ENCODE measurements around the gene AGPS. TPM values are rescaled to one million over a fixed set of nuclear protein-coding genes. Genes with fewer than 3 reads are reported as not detected.
"Not testable (repeated sequence)": the region's sequence is repeated elsewhere in the genome, so short reads cannot be mapped to it uniquely, and the experiment has no call there.

AGPS gene
- total RNA-seq, 1 donor from 2014 or later = 74.0 TPM

DNA sequence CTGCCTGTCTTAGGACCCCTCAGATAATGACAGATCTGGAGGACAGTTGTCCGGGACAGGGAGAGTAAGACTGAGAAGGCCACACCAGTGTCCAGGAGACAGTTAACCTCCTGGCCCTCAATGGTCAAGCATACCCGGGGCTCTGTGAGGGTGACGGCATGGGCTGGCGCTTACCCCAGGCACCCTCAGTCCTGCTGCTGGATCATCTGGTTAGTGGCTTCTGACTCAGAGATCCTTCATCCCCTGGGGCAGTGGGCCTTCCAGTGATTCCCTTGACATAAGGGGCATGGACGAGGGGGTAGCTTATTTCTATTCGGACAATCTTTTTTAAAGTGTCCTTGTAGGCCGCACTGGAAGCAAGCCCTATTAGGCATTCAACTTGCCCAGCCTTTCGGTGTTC is 18.1 kb downstream of the AGPS start:
- Mint-ChIP-seq H3K36me3 (ENCODE audit: low read depth) (peaks cover 31% of the 10 kb centered on the region), H3K4me1 (peaks cover 26% of the 10 kb centered on the region)
- H3K4me3 Mint-ChIP-seq; H3K9me3 Mint-ChIP-seq; H3K27me3 Mint-ChIP-seq; intact Hi-C loops (cut with micrococcal nuclease); H3K27ac Mint-ChIP-seq: not testable (repeated sequence)
- DNase-seq = peak; percentile 15

DNA sequence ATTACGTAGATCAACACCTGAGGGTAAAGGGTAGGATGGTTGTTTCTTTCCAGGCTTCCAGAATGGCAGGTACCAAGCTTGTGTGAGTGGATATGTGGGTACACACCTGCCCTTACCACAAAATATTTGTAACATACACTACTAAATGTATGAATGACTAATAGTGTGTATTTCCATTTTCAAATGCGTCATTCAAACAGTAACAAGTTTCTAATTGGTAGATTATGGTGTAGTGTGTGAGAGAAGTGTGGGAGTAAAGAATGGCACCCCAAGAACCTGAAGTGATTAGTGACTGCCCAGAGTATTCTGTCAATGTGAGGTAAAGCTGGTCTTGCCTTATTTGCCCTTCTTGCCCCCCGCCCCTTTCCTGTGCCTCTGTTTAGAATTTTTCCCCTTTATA is 21.1 kb downstream of the AGPS start:
- Mint-ChIP-seq H3K36me3 (ENCODE audit: low read depth) (peaks cover 16% of the 10 kb centered on the region), H3K9me3 (no peaks in the 10 kb centered on the region), H3K4me3 (no peak overlapping the region), H3K27ac (no peak overlapping the region), H3K27me3 (no peaks in the 10 kb centered on the region), H3K4me1 (peaks cover 26% of the 10 kb centered on the region)
- intact Hi-C loops (cut with micrococcal nuclease) = no loop called here
- DNase-seq = peak; percentile 30

DNA sequence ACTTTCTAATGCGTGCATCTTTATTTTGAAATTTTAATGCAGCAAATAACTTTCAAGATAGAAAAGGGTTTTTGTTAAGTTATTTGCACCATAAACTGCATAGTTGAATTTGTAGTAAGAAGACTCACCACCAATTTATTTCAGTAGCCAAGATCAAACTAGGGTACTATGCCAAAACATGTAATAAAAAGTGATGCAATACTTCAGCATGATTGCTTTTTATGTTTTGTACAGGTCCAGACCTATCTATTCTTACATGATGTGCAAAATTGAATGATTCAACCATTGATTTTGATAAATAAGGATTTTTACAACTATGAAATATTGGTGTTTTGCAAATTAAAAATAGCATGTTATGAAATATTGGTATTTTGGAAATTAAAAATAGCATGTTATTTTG is 26.7 kb downstream of the AGPS start:
- DNase-seq = no peak
- Mint-ChIP-seq H3K36me3 (ENCODE audit: low read depth) (peaks cover 14% of the 10 kb centered on the region), H3K4me3 (no peak overlapping the region), H3K27ac (no peak overlapping the region), H3K9me3 (no peaks in the 10 kb centered on the region), H3K4me1 (peaks cover 14% of the 10 kb centered on the region), H3K27me3 (no peaks in the 10 kb centered on the region)
- intact Hi-C loops (cut with micrococcal nuclease) = loop anchor here (5.0 kb wide), 2 partner anchors 152 to 303 kb away; no protein-coding TSS in a partner anchor

DNA sequence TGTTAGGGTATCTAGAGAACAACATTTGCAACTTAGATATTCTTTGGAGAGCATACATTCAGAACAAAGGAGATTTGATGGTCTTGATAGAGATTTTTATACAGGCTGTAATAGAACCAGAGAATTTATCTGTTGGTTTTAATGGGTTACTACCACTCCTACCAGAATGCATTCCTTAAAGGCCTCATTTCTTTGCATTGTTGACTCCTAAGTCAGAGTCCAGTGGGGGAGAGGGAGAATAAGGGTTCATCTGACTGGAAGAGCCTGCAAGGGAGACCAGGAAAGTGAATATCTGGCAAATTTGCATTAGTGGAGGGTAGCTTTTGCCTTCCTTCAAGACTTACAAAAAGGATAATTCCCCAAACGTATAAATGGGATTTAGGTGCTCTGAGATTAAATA is 29.7 kb downstream of the AGPS start:
- Mint-ChIP-seq H3K4me1 (peaks cover 13% of the 10 kb centered on the region), H3K27ac (no peak overlapping the region), H3K27me3 (no peaks in the 10 kb centered on the region)

DNA sequence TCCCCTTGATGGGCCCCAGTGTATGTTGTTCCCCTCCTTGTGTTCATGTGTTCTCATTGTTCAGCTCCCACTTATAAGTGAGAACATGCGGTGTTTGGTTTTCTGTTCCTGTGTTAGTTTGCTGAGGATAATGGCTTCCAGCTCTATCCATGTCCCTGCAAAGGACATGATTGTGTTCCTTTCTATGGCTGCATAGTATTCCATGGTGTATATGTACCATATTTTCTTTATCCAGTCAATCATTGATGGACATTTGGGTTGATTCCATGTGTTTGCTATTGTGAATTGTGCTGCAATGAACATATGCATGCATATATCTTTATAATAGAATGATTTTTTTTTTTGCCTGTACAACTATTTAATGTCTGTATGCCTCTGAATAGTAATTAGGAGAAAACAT is 31.5 kb downstream of the AGPS start:
- peaks cover 57% of the 10 kb centered on the region for H3K36me3 Mint-ChIP-seq (ENCODE audit: low read depth)
- DNase-seq; H3K27ac Mint-ChIP-seq; H3K4me3 Mint-ChIP-seq; H3K27me3 Mint-ChIP-seq; intact Hi-C loops (cut with micrococcal nuclease): not testable (repeated sequence)
- peaks cover 37% of the 10 kb centered on the region for H3K9me3 Mint-ChIP-seq
- peaks cover 10% of the 10 kb centered on the region for H3K4me1 Mint-ChIP-seq

More for the DNA sequence above, 29.7 kb downstream of the AGPS start:
- intact Hi-C loops (cut with micrococcal nuclease) = no loop called here
- Mint-ChIP-seq H3K9me3 (peaks cover 19% of the 10 kb centered on the region), H3K36me3 (ENCODE audit: low read depth) (peaks cover 38% of the 10 kb centered on the region), H3K4me3 (no peak overlapping the region)
- DNase-seq = no peak

DNA sequence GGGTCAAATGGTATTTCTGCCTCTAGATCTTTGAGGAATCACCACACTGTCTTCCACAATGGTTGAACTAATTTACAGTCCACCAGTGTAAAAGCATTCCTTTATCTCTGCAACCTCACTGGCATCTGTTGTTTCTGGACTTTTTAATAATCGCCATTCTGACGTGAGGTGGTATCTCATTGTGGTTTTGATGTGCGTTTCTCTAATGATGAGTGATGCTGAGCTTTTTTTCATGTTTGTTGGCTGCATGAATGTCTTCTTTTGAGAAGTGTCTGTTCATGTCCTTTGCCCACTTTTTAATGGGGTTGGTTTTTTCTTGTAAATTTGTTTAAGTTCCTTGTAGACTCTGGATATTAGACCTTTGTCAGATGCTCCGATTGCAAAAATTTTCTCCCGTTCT is 32.0 kb downstream of the AGPS start:
- DNase-seq; H3K4me1 Mint-ChIP-seq; H3K27ac Mint-ChIP-seq; H3K4me3 Mint-ChIP-seq; H3K27me3 Mint-ChIP-seq; intact Hi-C loops (cut with micrococcal nuclease): not testable (repeated sequence)
- Mint-ChIP-seq H3K36me3 (ENCODE audit: low read depth) (peaks cover 61% of the 10 kb centered on the region), H3K9me3 (peaks cover 39% of the 10 kb centered on the region)

DNA sequence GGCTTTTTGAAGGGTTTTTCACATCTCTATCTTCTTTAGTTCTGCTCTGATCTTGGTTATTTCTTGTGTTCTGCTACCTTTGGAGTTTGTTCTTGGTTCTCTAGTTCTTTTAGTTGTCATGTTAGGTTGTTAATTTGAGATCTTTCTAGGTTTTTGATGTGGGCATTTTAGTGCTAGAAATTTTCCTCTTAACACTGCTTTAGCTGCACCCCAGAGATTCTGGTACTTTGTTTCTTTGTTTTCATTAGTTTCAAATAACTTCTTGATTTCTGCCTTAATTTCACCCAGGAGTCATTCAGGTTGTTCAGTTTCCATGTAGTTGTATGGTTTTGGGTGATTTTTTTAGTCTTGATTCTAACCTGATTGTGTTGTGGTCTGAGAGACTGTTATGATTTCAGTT is 34.7 kb downstream of the AGPS start:
- intact Hi-C loops (cut with micrococcal nuclease) = no loop called here
- H3K27me3 Mint-ChIP-seq = no peaks in the 10 kb centered on the region
- peaks cover 39% of the 10 kb centered on the region for H3K9me3 Mint-ChIP-seq
- no peak overlapping the region for H3K27ac Mint-ChIP-seq
- DNase-seq = no peak
- no peak overlapping the region for H3K4me3 Mint-ChIP-seq
- H3K4me1 Mint-ChIP-seq = peaks cover 7% of the 10 kb centered on the region
- H3K36me3 Mint-ChIP-seq (ENCODE audit: low read depth) = peaks cover 71% of the 10 kb centered on the region

DNA sequence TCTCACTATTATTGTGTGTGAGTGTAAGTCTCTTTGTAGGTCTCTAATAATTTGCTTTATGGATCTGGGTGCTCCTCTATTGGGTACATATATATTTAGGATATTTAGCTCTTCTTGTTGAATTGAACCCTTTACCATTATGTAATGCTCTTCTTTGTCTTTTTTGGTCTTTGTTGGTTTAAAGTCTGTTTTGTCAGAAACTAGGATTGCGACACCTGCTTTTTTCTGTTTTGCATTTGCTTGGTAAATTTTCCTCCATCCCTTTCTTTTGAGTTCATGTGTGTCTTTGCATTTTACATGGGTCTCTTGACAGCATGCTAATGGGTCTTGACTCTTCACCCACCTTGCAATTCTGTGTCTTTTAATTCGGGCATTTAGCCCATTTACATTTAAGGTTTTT is 35.4 kb downstream of the AGPS start:
- H3K4me3 Mint-ChIP-seq; H3K4me1 Mint-ChIP-seq; H3K27ac Mint-ChIP-seq; DNase-seq; H3K27me3 Mint-ChIP-seq; intact Hi-C loops (cut with micrococcal nuclease): not testable (repeated sequence)
- peaks cover 75% of the 10 kb centered on the region for H3K36me3 Mint-ChIP-seq (ENCODE audit: low read depth)
- peaks cover 39% of the 10 kb centered on the region for H3K9me3 Mint-ChIP-seq

DNA sequence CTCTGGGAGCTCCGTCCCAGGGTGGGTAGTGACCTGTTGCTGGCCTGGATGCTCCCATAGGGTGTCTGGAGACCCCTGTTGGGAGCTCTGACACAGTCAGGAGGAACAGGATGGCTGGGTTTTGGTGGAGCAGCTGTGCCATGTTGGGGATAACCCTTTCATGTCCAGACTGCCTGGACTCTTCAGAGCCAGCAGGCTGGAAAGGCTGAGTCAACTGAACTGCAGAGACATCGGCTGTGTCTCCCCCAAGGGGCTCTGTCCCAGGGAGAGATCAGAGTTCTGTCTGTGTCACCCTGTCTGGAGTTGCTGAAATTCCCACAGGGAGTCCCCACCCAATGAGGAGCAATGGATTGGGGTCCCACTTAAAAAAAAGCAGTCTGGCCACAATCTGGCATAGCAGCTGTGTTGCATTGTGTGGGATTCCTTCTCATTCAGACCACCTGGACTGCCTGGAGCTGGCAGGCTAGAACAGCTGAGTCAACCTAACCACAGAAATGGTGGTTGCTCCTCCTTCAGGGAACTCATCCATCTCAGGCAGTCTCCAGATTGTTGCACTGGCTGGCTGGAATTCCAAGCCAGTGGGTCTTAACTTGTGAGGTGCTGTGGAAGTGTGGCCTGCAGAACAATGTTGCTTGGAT is 37.2 kb downstream of the AGPS start:
- Mint-ChIP-seq H3K4me3 (no peak overlapping the region), H3K4me1 (peaks cover 7% of the 10 kb centered on the region), H3K27me3 (no peaks in the 10 kb centered on the region), H3K27ac (no peak overlapping the region), H3K9me3 (peaks cover 46% of the 10 kb centered on the region), H3K36me3 (ENCODE audit: low read depth) (peaks cover 79% of the 10 kb centered on the region)
- intact Hi-C loops (cut with micrococcal nuclease) = no loop called here
- no peak for DNase-seq

DNA sequence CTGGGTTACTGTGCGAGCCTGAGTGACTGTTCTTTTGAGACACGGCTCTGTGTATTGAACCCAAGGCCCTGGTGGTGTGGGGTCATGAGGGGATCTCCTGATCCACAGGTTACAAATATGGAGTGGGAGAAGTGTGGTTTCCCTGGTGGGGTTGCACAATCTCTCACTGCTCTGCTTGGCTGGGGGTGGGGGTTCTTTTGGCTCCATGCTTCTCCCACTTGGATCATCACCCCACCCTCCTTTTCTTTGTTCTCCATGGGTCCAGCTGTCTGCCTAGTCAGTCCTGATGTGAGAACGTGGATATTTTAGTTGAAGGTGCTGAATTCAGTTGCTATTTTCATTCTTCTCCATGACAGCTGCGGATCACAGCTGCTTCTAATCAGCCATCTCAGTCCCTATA is 37.8 kb downstream of the AGPS start:
- peaks cover 7% of the 10 kb centered on the region for H3K4me1 Mint-ChIP-seq
- DNase-seq = no peak
- no peak overlapping the region for H3K4me3 Mint-ChIP-seq
- no peaks in the 10 kb centered on the region for H3K27me3 Mint-ChIP-seq
- no peak overlapping the region for H3K27ac Mint-ChIP-seq
- H3K9me3 Mint-ChIP-seq = peaks cover 50% of the 10 kb centered on the region
- peaks cover 79% of the 10 kb centered on the region for H3K36me3 Mint-ChIP-seq (ENCODE audit: low read depth)
- intact Hi-C loops (cut with micrococcal nuclease) = no loop called here

DNA sequence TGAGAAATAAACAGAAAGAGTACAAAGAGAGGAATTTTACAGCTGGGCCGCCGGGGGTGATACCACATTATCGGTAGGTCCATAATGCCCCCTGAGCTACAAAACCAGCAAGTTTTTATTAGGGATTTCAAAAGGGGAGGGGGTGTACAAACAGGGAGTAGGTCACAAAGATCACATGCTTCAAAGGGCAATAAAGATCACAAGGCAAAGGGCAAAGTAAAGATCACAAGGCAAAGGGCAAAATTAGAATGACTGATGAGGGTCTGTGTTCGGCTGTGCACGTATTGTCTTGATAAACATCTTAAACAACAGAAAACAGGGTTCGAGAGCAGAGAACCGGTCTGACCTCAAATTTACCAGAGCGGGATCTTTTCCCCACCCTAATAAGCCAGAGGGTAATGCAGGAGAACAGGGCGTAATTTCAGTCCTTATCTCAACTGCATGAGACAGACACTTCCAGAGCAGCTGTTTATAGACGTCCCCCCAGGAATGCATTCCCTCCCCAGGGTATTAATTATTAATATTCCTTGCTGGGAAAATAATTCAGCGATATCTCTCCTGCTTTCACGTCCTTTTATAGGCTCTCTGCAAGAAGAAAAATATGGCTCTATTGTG is 38.6 kb downstream of the AGPS start:
- peaks cover 42% of the 10 kb centered on the region for H3K9me3 Mint-ChIP-seq
- intact Hi-C loops (cut with micrococcal nuclease); H3K4me1 Mint-ChIP-seq: not testable (repeated sequence)

DNA sequence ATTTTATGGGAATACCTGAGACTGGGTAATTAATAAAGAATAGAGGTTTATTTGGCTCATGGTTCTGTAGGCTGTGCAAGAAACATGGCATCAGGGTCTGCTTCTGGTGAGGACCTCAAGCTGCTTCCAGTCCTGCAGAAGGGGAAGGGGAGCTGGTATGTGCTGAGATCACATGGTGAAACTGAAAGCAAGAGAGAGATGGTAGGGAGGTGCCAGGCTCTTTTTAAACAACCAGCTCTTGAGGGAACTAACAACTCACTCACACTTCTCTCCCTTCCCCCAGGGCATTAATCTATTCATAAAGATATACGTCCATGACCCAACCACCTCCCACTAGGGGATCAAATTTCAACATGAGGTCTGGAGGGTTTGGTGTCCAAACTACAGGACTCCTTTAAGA is 40.1 kb downstream of the AGPS start:
- Mint-ChIP-seq H3K27me3 (no peaks in the 10 kb centered on the region), H3K4me3 (no peak overlapping the region), H3K9me3 (peaks cover 27% of the 10 kb centered on the region), H3K27ac (no peak overlapping the region), H3K4me1 (peaks cover 2% of the 10 kb centered on the region), H3K36me3 (ENCODE audit: low read depth) (peaks cover 63% of the 10 kb centered on the region)
- intact Hi-C loops (cut with micrococcal nuclease) = no loop called here
- DNase-seq = no peak

More for the DNA sequence above, 38.6 kb downstream of the AGPS start:
- H3K27ac Mint-ChIP-seq, H3K27me3 Mint-ChIP-seq, H3K4me3 Mint-ChIP-seq, DNase-seq: not testable (repeated sequence)
- peaks cover 73% of the 10 kb centered on the region for H3K36me3 Mint-ChIP-seq (ENCODE audit: low read depth)

DNA sequence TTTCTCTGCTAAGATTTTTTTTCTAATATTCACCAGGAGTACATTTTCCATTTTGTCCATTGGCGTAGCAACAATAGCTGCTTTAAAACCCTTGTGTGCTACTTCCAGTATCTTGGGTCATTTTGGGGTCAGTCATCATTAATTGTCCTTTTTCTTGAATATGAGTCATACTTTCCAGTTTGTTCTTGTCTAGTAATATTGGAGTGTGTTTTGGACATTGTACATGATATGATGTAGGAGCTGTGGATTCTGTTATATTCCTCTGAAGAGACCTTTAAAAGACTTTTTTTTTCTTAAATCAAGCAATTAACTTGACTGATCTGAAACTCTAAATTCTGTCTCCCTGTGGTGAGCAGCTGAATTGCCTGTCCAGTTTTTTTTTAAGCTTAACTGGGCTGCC is 40.8 kb downstream of the AGPS start:
- H3K4me3 Mint-ChIP-seq = no peak overlapping the region
- no peaks in the 10 kb centered on the region for H3K4me1 Mint-ChIP-seq
- DNase-seq = no peak
- intact Hi-C loops (cut with micrococcal nuclease) = no loop called here
- H3K27me3 Mint-ChIP-seq = no peaks in the 10 kb centered on the region
- peaks cover 20% of the 10 kb centered on the region for H3K9me3 Mint-ChIP-seq
- no peak overlapping the region for H3K27ac Mint-ChIP-seq
- H3K36me3 Mint-ChIP-seq (ENCODE audit: low read depth) = peaks cover 58% of the 10 kb centered on the region

DNA sequence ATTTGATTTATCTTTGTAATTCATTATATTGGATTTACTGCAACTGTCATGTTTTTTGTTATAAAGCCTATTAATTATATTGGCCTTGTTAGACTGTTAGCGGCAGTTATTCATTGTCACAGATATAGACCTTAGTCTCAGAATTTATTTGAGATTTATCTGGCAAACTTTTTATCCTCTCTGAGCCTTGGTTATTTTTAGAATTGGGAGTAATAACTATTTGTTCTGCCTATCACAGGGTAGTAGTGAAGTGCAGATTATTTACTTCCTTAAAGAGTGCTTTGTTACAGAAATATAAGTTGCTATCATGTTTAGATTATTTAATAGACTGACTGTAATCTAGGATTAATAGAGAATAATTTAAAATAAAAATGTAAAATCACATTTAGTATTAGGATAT is 41.9 kb downstream of the AGPS start:
- no peak for DNase-seq
- Mint-ChIP-seq H3K4me1 (no peaks in the 10 kb centered on the region), H3K4me3 (no peak overlapping the region), H3K36me3 (ENCODE audit: low read depth) (peaks cover 50% of the 10 kb centered on the region), H3K27ac (no peak overlapping the region), H3K27me3 (no peaks in the 10 kb centered on the region), H3K9me3 (peaks cover 10% of the 10 kb centered on the region)
- intact Hi-C loops (cut with micrococcal nuclease) = no loop called here

DNA sequence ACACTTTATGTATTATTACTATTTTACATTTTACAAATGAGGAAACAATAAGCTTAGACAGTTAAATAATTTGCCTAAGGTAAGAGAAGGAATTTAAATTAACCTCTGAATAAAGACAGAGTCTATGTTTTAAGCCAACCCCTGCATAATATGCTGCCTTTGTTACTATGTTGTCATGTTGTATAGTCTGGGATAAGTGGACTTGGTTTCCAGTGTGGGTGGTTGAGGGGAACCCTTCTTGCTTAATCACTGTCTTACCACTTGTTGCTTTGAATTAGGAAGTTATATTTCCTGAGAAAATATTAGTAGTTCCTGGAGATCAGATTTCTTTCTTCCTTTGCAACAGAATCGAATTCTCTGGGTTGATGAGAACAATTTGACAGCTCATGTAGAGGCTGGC is 52.6 kb downstream of the AGPS start:
- Mint-ChIP-seq H3K4me3 (no peak overlapping the region), H3K9me3 (no peaks in the 10 kb centered on the region), H3K36me3 (ENCODE audit: low read depth) (peaks cover 44% of the 10 kb centered on the region)

More for the DNA sequence above, 52.6 kb downstream of the AGPS start:
- DNase-seq = no peak
- no peak overlapping the region for H3K27ac Mint-ChIP-seq
- H3K27me3 Mint-ChIP-seq = no peaks in the 10 kb centered on the region
- H3K4me1 Mint-ChIP-seq = peaks cover 2% of the 10 kb centered on the region
- intact Hi-C loops (cut with micrococcal nuclease) = no loop called here

All from activated CD4-positive, alpha-beta T cell treated with anti-CD3 and anti-CD28 coated beads, Interleukin-2, amount 10 ng/mL, durations not matched to agents 24 days and 14 days (primary cell).